Measurements from ENCODE around the gene NSRP1.

DNA sequence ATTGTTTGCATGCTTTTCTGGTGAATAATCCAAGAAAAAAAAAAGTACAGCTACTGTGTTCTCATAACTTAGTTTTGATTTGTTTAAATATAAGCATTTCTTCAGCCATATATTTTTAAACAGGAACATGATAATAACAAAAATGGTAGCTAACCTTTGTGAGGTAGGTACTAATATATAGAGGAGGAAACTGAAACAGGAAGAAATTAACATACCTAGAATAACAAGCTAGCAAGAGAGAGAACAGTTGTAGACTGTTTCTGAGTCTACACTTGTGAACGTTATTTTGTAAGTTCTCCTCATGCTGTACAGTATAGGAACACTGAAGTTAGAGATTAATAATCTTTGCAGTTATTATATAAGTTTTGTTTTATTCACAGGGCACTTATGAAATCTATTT lies 49.3 kb downstream of the NSRP1 start:
- no peak for TF ChIP-seq POLR2A (IDR thresholded peaks at IDR 0.05)
- TF ChIP-seq, protein P1, sequence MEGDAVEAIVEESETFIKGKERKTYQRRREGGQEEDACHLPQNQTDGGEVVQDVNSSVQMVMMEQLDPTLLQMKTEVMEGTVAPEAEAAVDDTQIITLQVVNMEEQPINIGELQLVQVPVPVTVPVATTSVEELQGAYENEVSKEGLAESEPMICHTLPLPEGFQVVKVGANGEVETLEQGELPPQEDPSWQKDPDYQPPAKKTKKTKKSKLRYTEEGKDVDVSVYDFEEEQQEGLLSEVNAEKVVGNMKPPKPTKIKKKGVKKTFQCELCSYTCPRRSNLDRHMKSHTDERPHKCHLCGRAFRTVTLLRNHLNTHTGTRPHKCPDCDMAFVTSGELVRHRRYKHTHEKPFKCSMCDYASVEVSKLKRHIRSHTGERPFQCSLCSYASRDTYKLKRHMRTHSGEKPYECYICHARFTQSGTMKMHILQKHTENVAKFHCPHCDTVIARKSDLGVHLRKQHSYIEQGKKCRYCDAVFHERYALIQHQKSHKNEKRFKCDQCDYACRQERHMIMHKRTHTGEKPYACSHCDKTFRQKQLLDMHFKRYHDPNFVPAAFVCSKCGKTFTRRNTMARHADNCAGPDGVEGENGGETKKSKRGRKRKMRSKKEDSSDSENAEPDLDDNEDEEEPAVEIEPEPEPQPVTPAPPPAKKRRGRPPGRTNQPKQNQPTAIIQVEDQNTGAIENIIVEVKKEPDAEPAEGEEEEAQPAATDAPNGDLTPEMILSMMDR (IDR thresholded peaks at IDR 0.05), result no peak
- no peak for TF ChIP-seq POLR2AphosphoS5 (IDR thresholded peaks at IDR 0.05)
- no peak for TF ChIP-seq EP300 (IDR thresholded peaks at IDR 0.05)
